Esophagus squamous epithelium (tissue), 4 donors: ENCODE measurements around the gene PARP12.

Experiments
- CTCF ChIP-seq, 6 experiments: fragments of 450-650 bp in 4 of 6; fragments of 200-600 bp in 2 of 6; sonication (generic) in 2 of 6; IDR thresholded peaks; one replicate each; pipeline ENCODE4 v1.5.1; 2016 to 2019; ENCODE audit warnings: antibody characterized with exemption in 6 of 6, mild to moderate bottlenecking in 4 of 6, moderate library complexity in 4 of 6
- POLR2A ChIP-seq, 4 donors: fragments of 450-650 bp; IDR thresholded peaks; one replicate each; pipeline ENCODE4 v1.6.1; 2017; ENCODE audit warnings: antibody characterized with exemption in 4 of 4, mild to moderate bottlenecking in 4 of 4, moderate library complexity in 3 of 4

- no peak for TF ChIP-seq CTCF (IDR thresholded peaks at IDR 0.05)
- TF ChIP-seq POLR2A (IDR thresholded peaks at IDR 0.05): no peak
Observed at GRCh38 chr7:140070546-140070945, 7.8 kb upstream of the PARP12 start.
